Stimulated activated CD4-positive, alpha-beta T cell treated with anti-CD3 and anti-CD28 coated beads, Interleukin-15, amount 100 ng/mL, for 48 hours (primary cell): ENCODE data around the gene CADM2.
"Not testable (repeated sequence)": the region's sequence is repeated elsewhere in the genome, so short reads cannot be mapped to it uniquely, and the experiment has no call there.

Experiments
- DNase-seq, 2 donors: peaks; one replicate each; pipeline ENCODE4 v3.0.0-alpha.2; 2020; ENCODE audit warnings: low read depth in 2 of 2

CADM2 gene

DNA sequence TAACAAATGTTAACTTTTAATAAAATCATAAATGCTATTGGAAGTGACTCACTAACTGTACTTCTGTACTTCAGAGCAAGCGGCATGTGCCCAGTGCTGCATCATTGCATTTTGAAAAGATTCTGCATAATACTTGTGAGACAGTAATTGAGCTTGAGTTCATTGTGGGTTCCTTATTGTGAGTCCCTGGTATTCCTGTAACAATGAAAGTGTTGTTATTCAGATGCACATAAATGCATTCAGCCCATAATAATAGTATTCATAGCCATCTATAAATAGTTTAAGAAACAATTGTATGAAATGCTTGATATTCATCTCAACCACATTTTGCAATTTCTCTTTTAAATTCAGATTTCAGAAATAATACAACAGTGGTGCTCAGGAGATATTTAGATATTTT, 976.4 kb downstream of the CADM2 start:
- DNase-seq = no peak

- no peak for DNase-seq
These were observed 980.3 kb downstream of the CADM2 start for GRCh38 chr3:85939074-85939482.

DNA sequence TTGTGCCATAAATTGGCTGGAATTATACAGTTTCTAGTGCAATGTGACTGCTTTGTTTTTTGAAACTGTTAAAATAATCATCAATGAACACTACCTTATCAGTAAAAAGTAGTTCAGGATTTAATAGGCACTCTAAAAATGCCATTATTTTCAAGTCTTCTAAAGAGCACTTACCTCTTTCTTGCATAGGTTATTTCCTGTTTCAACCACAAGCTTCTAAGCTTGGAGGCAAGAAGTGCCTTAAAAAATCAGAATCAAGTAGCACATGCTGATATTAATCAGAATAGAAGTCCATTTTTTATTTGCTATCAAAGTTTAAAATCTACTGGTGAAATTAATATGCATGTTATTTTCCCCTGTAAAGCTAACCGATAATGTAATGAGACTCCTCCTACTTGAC, 991.6 kb downstream of the CADM2 start:
- no peak for DNase-seq

- DNase-seq = no peak
These were observed 1002.0 kb downstream of the CADM2 start for GRCh38 chr3:85960793-85961192.

GRCh38 chr3:85977615-85978338, 1019.0 kb downstream of the CADM2 start:
- DNase-seq = no peak

- no peak for DNase-seq
These were observed 1020.2 kb downstream of the CADM2 start for GRCh38 chr3:85979034-85979433.

GRCh38 chr3:85989581-85989980, 1030.8 kb downstream of the CADM2 start:
- DNase-seq = not testable (repeated sequence)

DNA sequence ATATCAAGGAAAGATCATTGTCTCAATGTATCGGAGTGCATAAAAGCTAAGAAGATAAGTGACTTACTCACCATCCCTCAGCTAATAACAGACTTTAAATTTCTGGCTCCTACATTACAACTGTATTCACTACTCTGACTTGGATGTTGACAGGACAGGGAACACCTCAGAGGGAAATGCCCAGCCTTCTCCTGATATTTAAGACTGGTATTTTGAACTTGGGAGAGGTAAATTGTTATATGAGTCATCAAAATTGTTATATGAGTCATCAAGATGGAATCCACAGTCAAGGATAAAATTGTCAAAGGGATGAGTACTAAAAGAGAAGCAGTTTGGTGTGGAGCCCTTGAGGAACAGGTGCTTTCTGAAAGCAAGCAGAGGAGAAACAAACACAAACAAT, 1070.8 kb downstream of the CADM2 start:
- no peak for DNase-seq

DNA sequence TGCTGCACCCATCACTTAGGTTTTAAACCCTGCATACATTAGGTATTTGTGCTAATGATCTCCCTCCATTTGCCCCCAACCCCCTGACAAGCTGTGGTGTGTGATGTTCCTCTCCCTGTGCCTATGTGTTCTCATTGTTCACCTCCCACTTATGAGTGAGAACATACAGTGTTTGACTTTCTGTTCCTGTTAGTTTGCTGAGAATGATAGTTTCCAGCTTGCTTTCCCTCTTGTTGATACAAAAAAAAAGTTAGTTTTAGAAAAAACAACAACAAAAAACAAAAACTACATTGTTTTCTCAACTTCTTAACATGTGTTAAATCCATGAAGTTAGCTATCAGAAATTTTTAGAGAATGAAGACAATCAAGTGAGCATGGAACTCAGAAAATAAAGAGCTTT, 1079.1 kb downstream of the CADM2 start:
- no peak for DNase-seq

- DNase-seq = no peak
These were observed 1087.8 kb downstream of the CADM2 start for GRCh38 chr3:86046436-86047136.

GRCh38 chr3:86047161-86047560, 1088.4 kb downstream of the CADM2 start:
- no peak for DNase-seq

- no peak for DNase-seq
These were observed 1092.3 kb downstream of the CADM2 start for GRCh38 chr3:86051058-86051457.

- DNase-seq = no peak
These were observed 1097.2 kb downstream of the CADM2 start for GRCh38 chr3:86056032-86056431.

GRCh38 chr3:86056962-86057361, 1098.2 kb downstream of the CADM2 start:
- no peak for DNase-seq

- no peak for DNase-seq
These were observed 1115.0 kb downstream of the CADM2 start for GRCh38 chr3:86073799-86074198.

DNA sequence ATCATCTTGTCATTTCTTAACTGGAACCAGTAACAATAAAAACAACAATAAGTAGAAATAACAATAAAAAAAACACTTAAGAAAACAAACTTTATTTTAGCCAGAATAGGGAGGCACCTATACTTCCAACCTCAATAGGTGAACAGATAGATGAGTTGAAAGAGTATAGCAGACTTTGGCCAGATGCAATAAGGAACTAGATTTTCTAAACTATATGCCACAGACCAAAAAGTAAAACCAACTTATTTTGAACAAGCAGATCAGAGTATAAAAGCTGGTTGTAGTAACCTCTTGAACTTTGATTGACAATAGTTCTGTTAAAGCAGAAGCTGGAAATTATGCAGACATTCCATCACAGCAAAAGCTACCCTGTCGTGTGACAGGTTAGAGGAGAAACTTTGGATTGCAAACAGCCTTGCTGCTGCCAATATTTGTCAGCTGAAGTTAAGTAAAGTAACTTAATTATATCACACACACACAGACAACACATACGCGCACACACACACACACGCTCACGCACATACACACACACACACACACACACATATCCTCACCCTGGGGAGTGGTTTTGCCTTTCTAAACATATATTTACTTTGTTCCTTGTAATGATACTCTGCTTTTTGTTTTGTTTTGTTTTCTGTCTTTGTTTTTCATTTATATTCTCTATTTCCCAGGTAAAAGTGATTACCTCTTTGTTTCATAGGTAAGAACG, 1128.5 kb downstream of the CADM2 start:
- DNase-seq = no peak

- DNase-seq = no peak
These were observed 1145.4 kb downstream of the CADM2 start for GRCh38 chr3:86104154-86104553.

GRCh38 chr3:86109434-86109833, 1150.6 kb downstream of the CADM2 start:
- no peak for DNase-seq
